Superior temporal gyrus (tissue), 1 donor: ENCODE results near the gene DDHD1.
A peak's percentile ranks its signal among the peaks of the same experiment; 100 is the strongest.

Source experiments
- DNase-seq: peaks from one replicate; pipeline ENCODE4 v3.0.0-alpha.2; 2016; ENCODE audit errors: extremely low spot score

Gene DDHD1

GRCh38 chr14:53034036-53034435 is 119.1 kb downstream of the DDHD1 start:
- no peak for DNase-seq

- DNase-seq, result no peak
Measured at GRCh38 chr14:53032838-53033390, 120.2 kb downstream of the DDHD1 start.

- peak; percentile 49 for DNase-seq
Measured at GRCh38 chr14:53032161-53032803, 120.8 kb downstream of the DDHD1 start.

- no peak for DNase-seq
Measured at GRCh38 chr14:53027562-53027961, 125.6 kb downstream of the DDHD1 start.

- DNase-seq, result peak; percentile 52
Measured at GRCh38 chr14:53027041-53027440, 126.1 kb downstream of the DDHD1 start.

- no peak for DNase-seq
Measured at GRCh38 chr14:53023325-53023724, 129.8 kb downstream of the DDHD1 start.

- no peak for DNase-seq
Measured at GRCh38 chr14:53022593-53022992, 130.5 kb downstream of the DDHD1 start.

GRCh38 chr14:53020193-53020932 is 132.8 kb downstream of the DDHD1 start:
- DNase-seq, result no peak

GRCh38 chr14:53019406-53019805 is 133.7 kb downstream of the DDHD1 start:
- DNase-seq, result no peak

GRCh38 chr14:53017837-53018236 is 135.3 kb downstream of the DDHD1 start:
- no peak for DNase-seq

GRCh38 chr14:53016919-53017318 is 136.2 kb downstream of the DDHD1 start:
- no peak for DNase-seq

- DNase-seq, result no peak
Measured at GRCh38 chr14:53016491-53016890, 136.6 kb downstream of the DDHD1 start.

- peak; percentile 39 for DNase-seq
Measured at GRCh38 chr14:53011053-53011462, 142.1 kb downstream of the DDHD1 start.

- DNase-seq, result peak; percentile 37
Measured at GRCh38 chr14:53010193-53011040, 142.7 kb downstream of the DDHD1 start.

GRCh38 chr14:53006931-53007562 is 146.1 kb downstream of the DDHD1 start:
- DNase-seq, result peak; percentile 55

- no peak for DNase-seq
Measured at GRCh38 chr14:53004976-53005375, 148.1 kb downstream of the DDHD1 start.

- no peak for DNase-seq
Measured at GRCh38 chr14:53003776-53004175, 149.3 kb downstream of the DDHD1 start.

- no peak for DNase-seq
Measured at GRCh38 chr14:53002576-53002975, 150.5 kb downstream of the DDHD1 start.

- no peak for DNase-seq
Measured at GRCh38 chr14:53001787-53002378, 151.2 kb downstream of the DDHD1 start.

GRCh38 chr14:52998376-52999015 is 154.6 kb downstream of the DDHD1 start:
- no peak for DNase-seq

GRCh38 chr14:52996493-52996892 is 156.6 kb downstream of the DDHD1 start:
- no peak for DNase-seq
